HL-60 (cell line): ENCODE measurements around the gene CCNB3.

Experiments used
- GABPA ChIP-seq: IDR thresholded peaks from 2 replicates; pipeline ENCODE4 v1.6.1; 2012; ENCODE audit warnings: low read depth
- POLR2AphosphoS5 ChIP-seq: IDR thresholded peaks from 2 replicates; pipeline ENCODE4 v1.6.1; 2012; ENCODE audit warnings: low read depth
- SPI1 ChIP-seq: IDR thresholded peaks from 2 replicates; pipeline ENCODE4 v1.6.1; 2012; ENCODE audit warnings: low read depth, mild to moderate bottlenecking, borderline replicate concordance
- TF ChIP-seq, protein P1 (sequence below): IDR thresholded peaks from one replicate; pipeline ENCODE4 v1.5.1; 2011; ENCODE audit warnings: low read length, control low read depth, inconsistent platforms; ENCODE audit not compliant: insufficient read depth
- TF ChIP-seq, protein P2 (sequence below): IDR thresholded peaks from 2 replicates; pipeline ENCODE4 v1.6.1; 2012; ENCODE audit warnings: low read depth; ENCODE audit not compliant: insufficient replicate concordance

DNA sequence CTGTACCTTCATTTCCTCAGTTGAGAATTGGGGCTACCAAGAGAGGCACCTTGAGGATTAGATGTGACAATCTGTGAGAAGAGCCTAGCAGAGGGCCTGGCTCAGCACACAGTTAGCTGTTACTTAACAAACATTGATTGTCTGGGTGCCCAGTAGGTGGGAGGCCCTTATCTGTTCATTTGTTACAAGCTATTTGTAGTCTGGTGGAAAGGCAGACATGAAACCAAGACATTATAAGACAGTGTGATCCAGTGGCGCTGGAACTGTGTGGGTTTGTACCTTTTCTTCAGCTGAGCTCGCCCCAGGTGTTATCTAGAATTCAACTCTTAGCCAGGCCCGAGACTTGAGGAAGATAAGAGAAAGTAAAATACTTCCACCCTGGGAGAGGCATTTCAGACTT is 20.7 kb upstream of the CCNB3 start:
- TF ChIP-seq, protein P1, sequence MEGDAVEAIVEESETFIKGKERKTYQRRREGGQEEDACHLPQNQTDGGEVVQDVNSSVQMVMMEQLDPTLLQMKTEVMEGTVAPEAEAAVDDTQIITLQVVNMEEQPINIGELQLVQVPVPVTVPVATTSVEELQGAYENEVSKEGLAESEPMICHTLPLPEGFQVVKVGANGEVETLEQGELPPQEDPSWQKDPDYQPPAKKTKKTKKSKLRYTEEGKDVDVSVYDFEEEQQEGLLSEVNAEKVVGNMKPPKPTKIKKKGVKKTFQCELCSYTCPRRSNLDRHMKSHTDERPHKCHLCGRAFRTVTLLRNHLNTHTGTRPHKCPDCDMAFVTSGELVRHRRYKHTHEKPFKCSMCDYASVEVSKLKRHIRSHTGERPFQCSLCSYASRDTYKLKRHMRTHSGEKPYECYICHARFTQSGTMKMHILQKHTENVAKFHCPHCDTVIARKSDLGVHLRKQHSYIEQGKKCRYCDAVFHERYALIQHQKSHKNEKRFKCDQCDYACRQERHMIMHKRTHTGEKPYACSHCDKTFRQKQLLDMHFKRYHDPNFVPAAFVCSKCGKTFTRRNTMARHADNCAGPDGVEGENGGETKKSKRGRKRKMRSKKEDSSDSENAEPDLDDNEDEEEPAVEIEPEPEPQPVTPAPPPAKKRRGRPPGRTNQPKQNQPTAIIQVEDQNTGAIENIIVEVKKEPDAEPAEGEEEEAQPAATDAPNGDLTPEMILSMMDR, result no peak
- TF ChIP-seq POLR2AphosphoS5 (no peak), GABPA (no peak), SPI1 (no peak)
- TF ChIP-seq, protein P2, sequence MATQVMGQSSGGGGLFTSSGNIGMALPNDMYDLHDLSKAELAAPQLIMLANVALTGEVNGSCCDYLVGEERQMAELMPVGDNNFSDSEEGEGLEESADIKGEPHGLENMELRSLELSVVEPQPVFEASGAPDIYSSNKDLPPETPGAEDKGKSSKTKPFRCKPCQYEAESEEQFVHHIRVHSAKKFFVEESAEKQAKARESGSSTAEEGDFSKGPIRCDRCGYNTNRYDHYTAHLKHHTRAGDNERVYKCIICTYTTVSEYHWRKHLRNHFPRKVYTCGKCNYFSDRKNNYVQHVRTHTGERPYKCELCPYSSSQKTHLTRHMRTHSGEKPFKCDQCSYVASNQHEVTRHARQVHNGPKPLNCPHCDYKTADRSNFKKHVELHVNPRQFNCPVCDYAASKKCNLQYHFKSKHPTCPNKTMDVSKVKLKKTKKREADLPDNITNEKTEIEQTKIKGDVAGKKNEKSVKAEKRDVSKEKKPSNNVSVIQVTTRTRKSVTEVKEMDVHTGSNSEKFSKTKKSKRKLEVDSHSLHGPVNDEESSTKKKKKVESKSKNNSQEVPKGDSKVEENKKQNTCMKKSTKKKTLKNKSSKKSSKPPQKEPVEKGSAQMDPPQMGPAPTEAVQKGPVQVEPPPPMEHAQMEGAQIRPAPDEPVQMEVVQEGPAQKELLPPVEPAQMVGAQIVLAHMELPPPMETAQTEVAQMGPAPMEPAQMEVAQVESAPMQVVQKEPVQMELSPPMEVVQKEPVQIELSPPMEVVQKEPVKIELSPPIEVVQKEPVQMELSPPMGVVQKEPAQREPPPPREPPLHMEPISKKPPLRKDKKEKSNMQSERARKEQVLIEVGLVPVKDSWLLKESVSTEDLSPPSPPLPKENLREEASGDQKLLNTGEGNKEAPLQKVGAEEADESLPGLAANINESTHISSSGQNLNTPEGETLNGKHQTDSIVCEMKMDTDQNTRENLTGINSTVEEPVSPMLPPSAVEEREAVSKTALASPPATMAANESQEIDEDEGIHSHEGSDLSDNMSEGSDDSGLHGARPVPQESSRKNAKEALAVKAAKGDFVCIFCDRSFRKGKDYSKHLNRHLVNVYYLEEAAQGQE, result no peak
